CD4-positive, alpha-beta T cell (primary cell): ENCODE data around the gene WSB1. TPM values are rescaled to one million over a fixed set of nuclear protein-coding genes. Genes with fewer than 3 reads are reported as not detected.

Experiments
- ATAC-seq: fragments of 200-7000 bp; cut with Tn5 transposase; one replicate; pipeline ENCODE4 v1.10.0; 2022; ENCODE audit warnings: mild to moderate bottlenecking; ENCODE audit not compliant: poor library complexity
- CTCF ChIA-PET: fragments of 350-600 bp; sonication (Branson Sonifier 250); formaldehyde crosslinking; loops from one replicate; lab custom pipeline; 2021; ENCODE audit warnings: antibody characterized with exemption, inconsistent platforms; lab: Charles Lee
- POLR2A ChIA-PET: fragments of 350-600 bp; sonication (Branson Sonifier 250); formaldehyde crosslinking; loops from one replicate; lab custom pipeline; 2021; ENCODE audit warnings: antibody characterized with exemption, inconsistent platforms; lab: Charles Lee
- DNase-seq, 14 experiments: peaks; one replicate each; pipeline ENCODE4 v3.0.0-alpha.2; 2013 to 2020; ENCODE audit warnings: mixed read lengths in 2 of 14
- H3K27ac ChIP-seq, 2 donors: one replicate each; pipeline versions ENCODE4 v1.5.1 to v1.7.0; 2013; ENCODE audit warnings: low read length in 2 of 2, low read depth in 1 of 2, mild to moderate bottlenecking in 1 of 2
- H3K27me3 ChIP-seq, 2 experiments: 1 replicate in 1 of 2; 2 replicates in 1 of 2; pipeline versions ENCODE4 v1.6.1 to v1.7.0; 2013; ENCODE audit warnings: low read length in 2 of 2, control low read depth in 1 of 2, mild to moderate bottlenecking in 1 of 2, moderate library complexity in 1 of 2; ENCODE audit not compliant: insufficient read depth in 2 of 2, control insufficient read depth in 1 of 2
- H3K36me3 ChIP-seq: one replicate; pipeline ENCODE4 v1.6.1; 2013; ENCODE audit warnings: low read length, control low read depth; ENCODE audit not compliant: insufficient read depth
- H3K4me1 ChIP-seq: one replicate; pipeline ENCODE4 v1.6.1; 2013; ENCODE audit warnings: low read length, control low read depth; ENCODE audit not compliant: insufficient read depth
- H3K4me3 ChIP-seq: one replicate; pipeline ENCODE4 v1.5.1; 2013; ENCODE audit warnings: mild to moderate bottlenecking, low read length, moderate library complexity
- H3K9me3 ChIP-seq, 2 experiments: 1 replicate in 1 of 2; 2 replicates in 1 of 2; pipeline versions ENCODE4 v1.6.1 to v1.7.0; 2013; ENCODE audit warnings: low read length in 2 of 2, mild to moderate bottlenecking in 2 of 2, control low read depth in 1 of 2, moderate library complexity in 1 of 2; ENCODE audit not compliant: control insufficient read depth in 1 of 2, insufficient read depth in 1 of 2
- H3K27ac Mint-ChIP-seq: one replicate; pipeline ENCODE4 v1.8.0; 2020; ENCODE audit warnings: mixed read lengths
- H3K27me3 Mint-ChIP-seq: one replicate; pipeline ENCODE4 v1.8.0; 2021; ENCODE audit warnings: mixed read lengths
- H3K36me3 Mint-ChIP-seq: one replicate; pipeline ENCODE4 v1.8.0; 2021; ENCODE audit warnings: low read depth, mixed read lengths
- H3K4me1 Mint-ChIP-seq: one replicate; pipeline ENCODE4 v1.8.0; 2021; ENCODE audit warnings: low read depth, mixed read lengths
- H3K4me3 Mint-ChIP-seq: one replicate; pipeline ENCODE4 v1.8.0; 2020; ENCODE audit warnings: mild to moderate bottlenecking, mixed read lengths
- H3K9me3 Mint-ChIP-seq: one replicate; pipeline ENCODE4 v1.8.0; 2020; ENCODE audit warnings: mixed read lengths
- CTCF ChIP-seq: fragments of 200-600 bp; IDR thresholded peaks from one replicate; pipeline ENCODE4 v1.8.0; 2022; ENCODE audit warnings: antibody characterized with exemption, mild to moderate bottlenecking
- intact Hi-C, 2 experiments: fragments of 100-400 bp; cut with DNase I in 1 of 2; cut with micrococcal nuclease in 1 of 2; formaldehyde crosslinking; loops; one replicate each; pipeline versions ENCODE4 v1.15.1 to v1.9.0; 2023 to 2025; cut with DNase I, micrococcal nuclease
- polyA plus RNA-seq, 2 donors: library from polyadenylated mRNA; unstranded; fragments of 120-200 nt; gene quantifications; one replicate each; pipeline ENCODE4 v1.2.1, GENCODE V29; 2013
- total RNA-seq, 174 experiments: library from RNA in 2 of 174; stranded (reverse) in 2 of 174; gene quantifications; one replicate each; pipeline ENCODE4 v1.2.3 and lab custom pipeline; 2021 to 2026

WSB1 gene, protein sequence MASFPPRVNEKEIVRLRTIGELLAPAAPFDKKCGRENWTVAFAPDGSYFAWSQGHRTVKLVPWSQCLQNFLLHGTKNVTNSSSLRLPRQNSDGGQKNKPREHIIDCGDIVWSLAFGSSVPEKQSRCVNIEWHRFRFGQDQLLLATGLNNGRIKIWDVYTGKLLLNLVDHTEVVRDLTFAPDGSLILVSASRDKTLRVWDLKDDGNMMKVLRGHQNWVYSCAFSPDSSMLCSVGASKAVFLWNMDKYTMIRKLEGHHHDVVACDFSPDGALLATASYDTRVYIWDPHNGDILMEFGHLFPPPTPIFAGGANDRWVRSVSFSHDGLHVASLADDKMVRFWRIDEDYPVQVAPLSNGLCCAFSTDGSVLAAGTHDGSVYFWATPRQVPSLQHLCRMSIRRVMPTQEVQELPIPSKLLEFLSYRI
- total RNA-seq (100 to 1,000 TPM in 1 of 2 experiments, 10 to 100 TPM in 1; 99.4 to 104 TPM), total RNA-seq (lab: John Stamatoyannopoulos, UW) (75.2 to 448 (median 212) reads per million in 172 experiments)
- polyA plus RNA-seq (2013, experiment 1 of 2): 61.3 TPM
- 101 TPM for polyA plus RNA-seq (2013, experiment 2 of 2)

GRCh38 chr17:27293898-27294688 is at the start of gene WSB1:
Gene WSB1, plus strand, starts transcription at chr17:27294114. Its CDS starts 282 bp downstream, at chr17:27294396.
- no peaks in the 10 kb centered on the region for H3K36me3 ChIP-seq
- peak within 1 kb of the TSS; percentile 98 for H3K4me3 Mint-ChIP-seq
- no peaks in the 10 kb centered on the region for H3K27me3 Mint-ChIP-seq
- DNase-seq (peak; percentile 86 to 97 (median 92)), ATAC-seq (peak; percentile 80)
- peaks cover 44% of the 10 kb centered on the region for H3K4me1 Mint-ChIP-seq
- intact Hi-C loops: loop anchor here (1.0 to 10.0 kb wide), 7 partner anchors 37 to 751 kb away; partner anchors contain the start of gene NLK (in 1 of the 2)
- CTCF ChIA-PET: interaction anchor here (0.6 to 6.4 kb wide), 4 partner anchors 39 to 306 kb away, joined by 4 to 33 read pairs (median 4); no protein-coding TSS in a partner anchor
- POLR2A ChIA-PET: interaction anchor here (0.7 to 3.6 kb wide), 28 partner anchors 9 to 1063 kb away, joined by 3 to 41 read pairs (median 5); partner anchors contain the start of genes KSR1 and POLDIP2
- H3K27ac ChIP-seq: peak within 1 kb of the TSS; percentile 97 to 99
- no peaks in the 10 kb centered on the region for H3K9me3 Mint-ChIP-seq
- peaks cover 27% of the 10 kb centered on the region for H3K36me3 Mint-ChIP-seq
- H3K4me3 ChIP-seq: peak within 1 kb of the TSS; percentile 71
- peak within 1 kb of the TSS; percentile 96 for H3K27ac Mint-ChIP-seq
- H3K9me3 ChIP-seq: no peaks in the 10 kb centered on the region
- peaks cover 36% of the 10 kb centered on the region for H3K4me1 ChIP-seq
- H3K27me3 ChIP-seq: no peaks in the 10 kb centered on the region
- TF ChIP-seq CTCF: no peak

GRCh38 chr17:27244491-27245223 is 49.3 kb upstream of the WSB1 start:
- H3K27me3 Mint-ChIP-seq: peaks cover 8% of the 10 kb centered on the region
- no peak overlapping the region for H3K27ac Mint-ChIP-seq
- intact Hi-C loops: loop anchor here in 1 of 2 experiments (2.0 kb wide), 2 partner anchors 88 to 358 kb away; no protein-coding TSS in a partner anchor

More at GRCh38 chr17:27244491-27245223, 49.3 kb upstream of the WSB1 start:
- Histone ChIP-seq H3K9me3 (no peaks in the 10 kb centered on the region), H3K36me3 (no peaks in the 10 kb centered on the region), H3K4me1 (peaks cover 2% of the 10 kb centered on the region), H3K27me3 (no peaks in the 10 kb centered on the region), H3K27ac (no peak overlapping the region), H3K4me3 (no peak overlapping the region)
- no peak for TF ChIP-seq CTCF
- ChIA-PET CTCF (interaction anchor here (1.0 to 2.0 kb wide), 4 partner anchors 8 to 355 kb away, joined by 3 to 10 read pairs (median 5); no protein-coding TSS in a partner anchor), POLR2A (no interaction called here)
- no peaks in the 10 kb centered on the region for H3K36me3 Mint-ChIP-seq
- no peaks in the 10 kb centered on the region for H3K9me3 Mint-ChIP-seq
- DNase-seq (peak in 3 of 14 experiments; percentile 27 to 71 (median 65)), ATAC-seq (no peak)
- no peak overlapping the region for H3K4me3 Mint-ChIP-seq
- H3K4me1 Mint-ChIP-seq: no peaks in the 10 kb centered on the region
